DMS153 (cell line): ENCODE measurements around the gene COL9A2.
A peak's percentile ranks its signal among the peaks of the same experiment; 100 is the strongest.
"Not testable (repeated sequence)": the region's sequence is repeated elsewhere in the genome, so short reads cannot be mapped to it uniquely, and the experiment has no call there.

Experiments
- DNase-seq: peaks from one replicate; lab custom pipeline; 2025; lab: John Stamatoyannopoulos, UW

The COL9A2 gene

DNA sequence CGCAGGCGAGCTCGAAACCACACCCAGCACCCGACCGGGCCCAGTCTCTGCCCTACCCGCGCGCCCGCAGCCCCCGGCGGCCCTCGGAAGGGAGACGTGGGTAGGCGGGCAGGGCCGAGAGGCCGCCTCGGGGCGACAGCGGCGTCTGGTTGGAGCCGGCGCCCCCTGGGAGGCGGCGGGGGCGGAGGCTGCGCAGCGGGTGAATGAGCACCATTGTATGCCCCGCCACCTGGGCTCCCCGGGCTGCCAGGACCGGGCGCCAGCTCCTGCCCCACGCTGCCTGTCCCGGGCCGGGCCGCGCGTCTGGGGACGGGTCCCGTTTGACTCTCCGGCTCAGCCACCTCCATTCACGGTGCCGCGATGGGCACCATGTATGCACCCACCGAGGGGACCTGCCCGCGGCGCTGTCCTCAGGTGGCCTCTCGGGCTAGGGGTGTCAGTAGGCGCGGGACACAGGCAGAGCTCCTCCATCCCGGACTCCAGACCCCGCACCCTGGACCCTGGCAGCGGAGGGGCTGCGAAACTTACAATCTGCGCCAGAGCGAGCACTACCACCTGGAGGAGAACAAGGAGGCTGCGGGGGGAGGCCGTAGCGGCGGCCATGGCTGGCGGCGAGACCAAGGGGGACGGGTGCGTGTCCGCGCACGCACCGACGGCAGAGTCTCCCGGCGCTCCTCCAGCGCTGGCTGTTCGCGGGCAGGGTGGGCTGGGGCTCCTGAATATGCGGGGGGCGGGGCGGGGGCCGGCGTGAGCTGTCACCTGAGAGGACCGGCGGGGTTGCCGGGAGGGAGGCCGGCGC, at the start of gene COL9A2:
COL9A2 (minus strand) TSS at position 692 of the 799 bp plus-strand sequence; CDS start at position 603, 89 bp downstream.
- peak; percentile 51 for DNase-seq

DNA sequence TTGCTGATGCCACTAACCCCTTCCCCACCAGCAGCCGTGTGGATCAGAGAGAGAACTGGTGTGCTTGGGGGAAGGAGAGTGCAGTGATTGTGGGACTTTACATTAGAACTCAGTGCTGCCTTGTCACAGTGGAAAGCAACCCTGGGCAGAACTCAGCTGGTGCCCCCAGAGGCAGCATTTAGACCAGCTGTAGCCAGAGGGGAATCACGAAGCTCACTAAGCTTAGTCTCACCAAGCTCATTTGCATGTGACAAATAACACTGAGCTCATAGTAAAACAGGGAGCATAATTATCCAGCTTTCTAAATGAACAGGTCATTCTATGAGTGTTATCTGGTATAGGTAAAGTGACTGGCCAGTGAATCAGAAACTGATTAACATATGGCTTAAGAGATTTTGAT, 46.6 kb upstream of the COL9A2 start:
- DNase-seq: no peak

GRCh38 chr1:40362699-40363098, 45.6 kb upstream of the COL9A2 start:
- no peak for DNase-seq

- no peak for DNase-seq
Observed at GRCh38 chr1:40362199-40362598, 45.1 kb upstream of the COL9A2 start.

- no peak for DNase-seq
Observed at GRCh38 chr1:40361637-40362036, 44.6 kb upstream of the COL9A2 start.

- no peak for DNase-seq
Observed at GRCh38 chr1:40361201-40361600, 44.1 kb upstream of the COL9A2 start.

DNA sequence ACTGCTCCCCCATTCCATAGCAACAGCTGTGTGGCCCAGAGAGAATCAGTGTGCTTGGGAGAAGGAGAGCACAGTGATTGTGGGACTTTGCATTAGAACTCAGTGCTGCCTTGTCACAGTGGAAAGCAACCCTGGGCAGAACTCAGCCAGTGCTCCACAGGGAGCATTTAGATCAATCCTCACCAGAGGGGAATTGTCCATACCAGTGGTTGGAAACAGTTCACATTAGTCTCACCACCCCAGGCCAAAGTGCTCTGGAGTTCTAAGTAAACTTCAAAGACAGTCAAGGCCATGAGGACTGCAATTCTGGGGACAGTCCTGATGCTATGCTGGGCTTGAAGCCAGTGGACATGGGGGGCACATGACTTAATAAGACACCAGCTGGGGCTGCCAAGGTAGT, 43.5 kb upstream of the COL9A2 start:
- DNase-seq: no peak

DNA sequence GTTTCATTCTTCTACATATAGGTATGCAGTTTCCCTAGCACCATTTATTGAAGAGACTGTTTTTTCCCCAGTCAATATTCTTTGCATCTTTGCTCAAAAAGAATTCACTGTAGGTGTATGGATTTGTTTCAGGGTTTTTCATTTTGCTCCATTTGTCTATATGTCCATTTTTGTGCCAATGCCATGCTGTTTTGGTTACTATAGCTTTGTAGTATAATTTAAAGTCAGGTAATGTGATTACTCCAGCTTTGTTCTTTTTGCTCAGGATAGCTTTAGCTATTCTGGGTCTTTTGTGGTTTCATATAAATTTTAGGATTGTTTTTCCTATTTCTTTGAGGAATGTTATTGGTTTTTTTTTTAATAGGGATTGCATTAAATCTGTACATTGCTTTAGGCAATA, 40.5 kb upstream of the COL9A2 start:
- no peak for DNase-seq

DNA sequence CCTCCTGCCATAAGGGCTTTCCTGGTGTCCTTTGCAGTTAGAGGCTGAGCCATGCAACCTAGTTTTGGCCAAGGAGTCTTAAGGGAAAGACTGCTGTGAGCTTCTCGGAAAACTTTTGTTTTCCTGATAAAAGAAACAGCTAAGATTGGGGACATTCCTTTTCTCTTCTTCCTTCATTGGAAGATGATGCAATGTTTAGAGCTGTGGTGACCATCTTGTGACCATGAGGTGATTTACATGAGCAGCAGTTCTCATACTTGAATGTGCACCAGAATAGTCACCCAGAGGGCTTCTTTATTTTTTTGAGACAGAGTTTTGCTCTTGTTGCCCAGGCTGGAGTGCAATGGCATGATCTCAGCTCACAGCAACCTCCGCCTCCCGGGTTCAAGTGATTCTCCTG, 36.0 kb upstream of the COL9A2 start:
- no peak for DNase-seq

GRCh38 chr1:40352126-40352525, 35.0 kb upstream of the COL9A2 start:
- DNase-seq: no peak

DNA sequence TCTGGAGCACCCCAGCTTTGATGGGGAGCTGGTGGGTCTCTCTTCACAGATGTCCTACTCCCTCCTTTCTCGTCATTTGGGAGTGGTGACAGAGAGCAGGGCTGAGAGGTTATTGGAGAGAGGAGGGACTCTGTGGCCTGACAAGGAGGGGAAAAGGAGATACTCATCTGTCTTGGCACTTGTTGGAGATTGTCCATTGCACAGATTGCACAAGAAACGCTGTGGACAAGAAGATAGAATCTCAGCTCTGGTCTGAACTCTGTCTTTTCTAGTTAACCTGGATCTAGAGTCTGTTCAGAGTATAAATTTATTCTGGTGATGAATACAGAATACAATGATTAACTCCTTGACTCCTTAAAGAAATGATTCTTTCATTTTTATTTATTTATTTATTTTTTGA, 34.0 kb upstream of the COL9A2 start:
- DNase-seq: no peak

- no peak for DNase-seq
Observed at GRCh38 chr1:40350391-40350790, 33.3 kb upstream of the COL9A2 start.

DNA sequence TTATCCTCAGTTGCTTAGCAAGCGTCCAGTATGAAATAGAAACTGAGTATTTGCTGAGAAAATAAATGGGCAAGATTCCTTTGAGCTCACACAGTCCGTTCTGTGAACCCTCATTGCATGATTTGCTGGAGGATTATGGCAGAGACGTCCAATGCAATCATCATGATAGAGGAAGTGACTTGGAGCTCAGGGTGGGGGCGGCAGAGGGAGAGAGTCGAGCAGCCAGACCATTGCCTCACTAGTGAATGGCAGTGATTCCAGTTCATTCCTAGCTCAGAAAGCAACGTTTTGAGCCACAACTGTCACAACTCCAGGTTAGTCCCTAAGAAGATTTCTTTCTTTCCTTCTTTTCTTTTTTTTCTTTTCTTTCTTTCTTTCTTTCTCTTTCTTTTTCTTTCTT, 27.5 kb upstream of the COL9A2 start:
- no peak for DNase-seq

- not testable (repeated sequence) for DNase-seq
Observed at GRCh38 chr1:40342381-40342717, 25.3 kb upstream of the COL9A2 start.

- no peak for DNase-seq
Observed at GRCh38 chr1:40341491-40342380, 24.6 kb upstream of the COL9A2 start.

DNA sequence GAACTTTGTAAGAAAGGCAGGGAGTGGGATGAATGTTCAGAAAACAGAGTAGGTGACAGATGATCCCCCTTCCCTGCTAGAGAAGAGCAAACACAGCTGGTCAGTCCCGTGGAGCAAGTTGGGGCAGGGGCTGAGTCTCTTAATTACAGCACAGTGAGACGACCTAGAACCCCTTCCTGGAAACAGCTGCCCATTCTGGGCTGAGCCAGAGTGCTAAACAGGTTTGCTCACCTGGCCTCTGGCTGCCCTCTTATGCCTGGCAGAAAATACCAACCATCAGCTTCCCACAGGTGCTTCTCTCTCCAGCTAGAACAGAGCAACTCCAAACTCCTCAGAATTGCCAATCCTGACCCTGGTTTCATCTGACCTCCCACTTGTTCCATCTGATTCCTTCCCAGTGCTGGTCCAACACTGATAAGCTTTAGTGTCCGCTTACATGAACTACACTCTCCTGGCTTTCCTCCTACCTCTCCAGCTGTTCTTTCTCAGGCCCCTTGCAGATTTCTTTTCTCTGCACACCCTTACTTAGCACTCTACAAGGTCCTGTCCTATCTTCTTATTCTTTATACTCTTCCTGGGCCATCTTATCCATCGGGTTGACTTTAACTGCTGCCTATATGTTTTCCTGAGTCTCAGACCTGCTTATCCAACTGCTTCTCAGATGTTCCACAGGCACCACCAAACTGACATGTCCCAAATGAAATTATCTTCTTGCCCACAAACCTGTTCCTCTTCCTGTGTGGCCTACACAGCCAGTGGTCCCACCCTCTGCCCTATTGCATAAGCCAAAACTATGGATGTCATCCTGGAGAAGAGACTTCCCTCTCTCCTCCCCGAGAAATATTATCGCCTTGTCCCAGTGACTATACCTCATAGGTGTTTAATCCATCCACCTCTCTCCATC, 22.6 kb upstream of the COL9A2 start:
- no peak for DNase-seq

DNA sequence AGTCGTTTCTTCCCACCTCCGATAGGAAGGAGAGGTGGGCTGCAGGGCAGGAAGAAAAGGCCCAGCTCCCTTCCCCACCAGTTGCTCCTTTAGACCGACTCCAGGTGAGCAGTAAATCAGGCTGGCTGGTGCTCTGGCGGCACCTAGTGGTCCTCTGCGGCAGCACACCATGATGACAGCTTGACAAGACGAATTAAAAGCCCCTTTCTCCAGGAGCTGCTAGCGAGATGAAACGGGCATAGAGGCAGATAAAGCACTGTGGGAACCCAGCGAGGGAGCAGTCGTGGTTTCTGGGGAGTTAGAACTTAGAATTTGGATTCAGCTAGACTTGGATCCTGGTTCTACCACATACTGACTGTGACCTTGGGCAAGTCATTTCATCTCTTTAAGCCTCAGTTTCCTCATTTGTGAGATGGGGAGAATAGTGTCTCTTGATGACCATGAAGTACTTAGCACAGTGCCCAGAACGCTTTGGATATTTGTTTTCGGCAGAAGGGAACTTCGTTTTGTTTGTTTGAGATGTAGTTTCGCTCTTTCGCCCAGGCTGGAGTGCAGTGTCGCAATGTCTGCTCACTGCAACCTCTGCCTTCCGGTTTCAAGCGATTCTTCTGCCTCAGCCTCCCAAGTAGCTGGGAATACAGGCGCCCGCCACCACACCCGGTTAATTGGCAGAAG, 21.8 kb upstream of the COL9A2 start:
- peak; percentile 86 for DNase-seq

DNA sequence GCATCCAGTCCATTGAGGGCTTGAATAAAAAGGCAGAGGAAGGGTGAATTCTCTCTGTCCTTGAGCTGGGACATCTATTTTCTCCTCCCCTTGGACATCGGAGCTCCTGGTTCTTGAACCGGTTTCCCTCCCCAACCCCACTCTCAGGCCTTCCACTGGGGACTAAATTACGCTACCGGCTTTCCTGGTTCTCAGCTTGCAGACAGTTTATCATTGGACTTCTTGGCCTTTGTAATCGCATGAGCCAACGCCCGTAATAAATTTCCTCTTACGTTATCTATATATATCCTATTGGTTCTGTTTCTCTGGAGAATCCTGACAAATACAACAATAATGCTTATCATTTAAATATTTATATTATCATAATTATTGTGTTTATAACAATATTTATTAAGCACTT, 20.4 kb upstream of the COL9A2 start:
- DNase-seq: no peak

DNA sequence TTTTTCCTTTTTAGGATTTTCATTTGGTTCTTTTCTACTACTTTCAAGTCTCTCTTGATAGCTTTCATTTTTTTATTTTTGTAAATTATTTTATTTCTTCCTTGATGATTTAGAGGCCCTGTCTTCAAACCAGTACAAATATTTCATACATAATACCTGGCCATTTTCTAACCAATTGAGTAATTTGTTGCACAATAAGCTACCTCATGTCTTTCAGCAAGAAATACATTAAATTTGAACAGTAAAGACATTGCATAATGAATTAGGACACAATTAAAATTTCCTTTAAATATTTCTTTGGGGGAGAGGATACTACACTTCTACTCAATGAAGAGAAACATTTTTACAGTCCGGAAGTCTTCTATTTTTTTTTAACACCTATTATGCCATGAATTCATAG, 15.6 kb upstream of the COL9A2 start:
- DNase-seq: no peak

DNA sequence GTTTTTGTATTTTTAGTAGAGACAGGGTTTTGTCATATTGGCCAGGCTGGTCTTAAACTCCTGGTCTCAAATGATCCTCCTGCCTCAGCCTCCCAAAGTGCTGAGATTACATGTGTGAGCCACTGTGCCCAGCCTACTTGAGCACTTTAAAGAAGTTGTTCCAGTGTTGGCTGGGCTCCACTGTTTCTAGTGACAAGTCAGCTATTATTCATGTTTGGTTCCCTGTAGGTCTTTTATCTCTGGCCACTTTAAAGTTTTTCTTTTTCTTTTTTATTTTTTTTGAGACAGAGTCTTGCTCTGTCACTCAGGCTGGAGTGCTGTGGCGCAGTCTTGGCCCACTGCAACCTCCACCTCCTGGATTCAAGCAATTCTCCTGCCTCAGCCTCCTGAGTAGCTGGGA, 14.3 kb upstream of the COL9A2 start:
- DNase-seq: not testable (repeated sequence)

DNA sequence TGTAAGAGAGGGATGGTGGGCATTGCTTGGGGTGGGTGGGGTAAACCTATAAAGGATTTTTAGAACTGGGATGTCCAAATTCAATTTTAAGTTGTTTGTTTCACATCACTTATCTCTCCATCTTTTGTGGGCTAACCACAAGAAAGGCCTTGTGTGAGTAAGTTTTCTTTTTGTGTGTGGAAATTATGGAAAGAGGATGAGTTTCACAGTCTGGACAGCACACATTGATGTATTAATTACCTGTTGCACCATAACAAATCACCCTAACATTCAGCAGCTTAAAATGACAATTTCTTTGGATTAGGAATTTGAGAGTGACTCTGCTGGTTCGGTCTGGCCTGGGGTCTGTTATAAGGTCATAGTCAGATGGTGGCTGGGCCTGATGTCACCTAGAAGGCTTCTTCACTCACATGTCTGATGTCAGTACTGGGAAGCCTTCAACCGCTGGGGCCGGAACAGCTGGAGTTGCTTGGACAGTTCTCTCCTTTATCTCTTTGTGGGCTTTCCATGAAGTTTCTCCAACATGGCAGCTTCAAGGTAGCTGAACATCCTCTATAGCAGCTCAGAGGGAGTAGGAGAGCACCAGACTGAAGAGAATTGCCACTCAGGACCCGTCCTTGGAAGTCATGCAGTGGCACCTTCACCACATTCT, 2.0 kb upstream of the COL9A2 start:
- DNase-seq: no peak
